NT2/D1 (cell line): ENCODE data around the gene LIFR.

ENCODE experiments used
- DNase-seq: peaks from one replicate; pipeline ENCODE4 v3.0.0-alpha.2; 2011; ENCODE audit warnings: low read depth, low spot score
- H3K27me3 ChIP-seq: 2 replicates; pipeline ENCODE4 v1.6.0; 2011; ENCODE audit warnings: mild to moderate bottlenecking; ENCODE audit not compliant: insufficient read length, insufficient read depth
- H3K36me3 ChIP-seq: 2 replicates; pipeline ENCODE4 v1.6.1; 2011; ENCODE audit warnings: mild to moderate bottlenecking, low read length, mixed read lengths; ENCODE audit not compliant: insufficient read depth, insufficient read length
- H3K4me1 ChIP-seq: 2 replicates; pipeline ENCODE4 v1.5.1; 2011; ENCODE audit not compliant: insufficient read depth, insufficient read length
- H3K4me3 ChIP-seq: 2 replicates; pipeline ENCODE4 v1.5.1; 2011; ENCODE audit warnings: low read depth; ENCODE audit not compliant: insufficient read length
- H3K9ac ChIP-seq: 2 replicates; pipeline ENCODE4 v1.6.0; 2011; ENCODE audit warnings: low read depth; ENCODE audit not compliant: insufficient read length
- H3K9me3 ChIP-seq: 2 replicates; pipeline ENCODE4 v1.5.1; 2011; ENCODE audit warnings: mild to moderate bottlenecking, low read length; ENCODE audit not compliant: insufficient read depth
- SUZ12 ChIP-seq: IDR thresholded peaks from 2 replicates; pipeline ENCODE4 v1.6.1; 2011; ENCODE audit not compliant: insufficient read length, insufficient read depth; ENCODE audit errors: extremely low read depth
- YY1 ChIP-seq: IDR thresholded peaks from 2 replicates; pipeline ENCODE4 v1.6.1; 2011; ENCODE audit not compliant: insufficient read length, insufficient read depth
- ZNF274 ChIP-seq: IDR thresholded peaks from 2 replicates; pipeline ENCODE4 v1.6.1; 2011; ENCODE audit warnings: mild to moderate bottlenecking, low read depth, low read length

Gene LIFR

DNA sequence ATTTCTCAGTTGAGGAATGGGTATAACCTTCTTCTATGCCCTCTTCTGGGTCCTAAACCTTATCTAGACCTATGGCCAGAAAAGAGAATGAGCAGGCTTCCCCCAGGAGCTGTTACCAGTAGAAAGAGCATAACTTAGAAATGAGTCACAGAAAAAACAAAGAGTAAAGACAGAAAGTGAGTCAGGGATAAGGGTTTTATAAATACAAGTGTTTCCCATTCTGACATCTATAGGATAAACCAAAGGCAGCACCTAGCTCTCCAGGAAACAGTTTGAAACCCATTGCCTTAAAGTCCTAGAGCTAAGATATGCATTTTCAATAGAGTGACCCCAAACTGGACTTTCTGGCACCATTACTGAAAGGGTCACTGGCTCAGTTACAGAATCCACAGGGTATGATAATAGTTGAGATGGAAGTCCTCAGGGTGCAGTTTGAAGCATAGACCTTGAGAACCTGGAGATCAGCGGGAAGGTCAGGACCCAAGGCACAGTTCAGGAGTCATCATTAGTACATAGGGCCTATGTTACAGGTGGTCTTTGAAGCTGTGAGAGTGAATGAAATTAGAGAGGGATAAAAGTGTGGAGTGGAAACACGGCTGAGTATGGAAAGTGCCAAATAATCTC, 42.7 kb upstream of the LIFR start:
- Histone ChIP-seq H3K4me3 (no peak overlapping the region), H3K9ac (no peak overlapping the region), H3K36me3 (no peaks in the 10 kb centered on the region), H3K27me3 (no peaks in the 10 kb centered on the region), H3K4me1 (peaks cover 4% of the 10 kb centered on the region), H3K9me3 (peaks cover 19% of the 10 kb centered on the region)
- no peak for DNase-seq
- TF ChIP-seq SUZ12 (no peak), YY1 (no peak), ZNF274 (no peak)

DNA sequence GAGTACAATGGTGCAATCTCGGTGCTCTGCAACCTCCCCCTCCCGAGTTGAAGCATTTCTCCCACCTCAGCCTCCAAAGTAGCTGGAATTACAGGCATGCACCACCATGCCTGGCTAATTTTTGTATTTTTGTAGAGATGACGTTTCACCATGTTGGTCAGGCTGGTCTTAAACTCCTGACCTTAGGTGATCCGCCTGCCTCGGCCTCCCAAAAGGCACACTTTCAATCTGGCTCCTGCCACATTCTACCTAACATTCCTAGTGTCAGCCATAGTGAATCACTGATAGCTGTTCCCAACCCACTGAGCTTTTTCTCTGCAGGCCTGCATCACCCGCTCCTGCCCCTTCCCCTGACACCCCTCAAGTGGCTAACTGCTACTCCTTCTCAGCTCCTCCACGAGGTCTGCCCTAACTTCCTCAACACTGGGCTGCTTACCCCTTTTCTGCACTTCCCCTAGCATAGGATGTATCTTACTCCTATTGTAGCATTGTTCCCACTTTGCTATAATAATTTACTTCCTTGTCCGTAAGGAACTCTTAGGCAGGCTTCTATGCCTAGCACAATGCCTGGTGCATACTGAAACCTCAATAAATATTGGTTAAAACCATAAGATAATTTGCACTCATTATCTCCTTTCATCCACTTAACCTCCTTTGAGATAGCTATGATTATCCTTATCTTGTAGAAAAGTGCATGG, 42.0 kb upstream of the LIFR start:
- no peaks in the 10 kb centered on the region for H3K27me3 ChIP-seq
- no peaks in the 10 kb centered on the region for H3K36me3 ChIP-seq
- no peak for TF ChIP-seq ZNF274
- TF ChIP-seq YY1 = no peak
- no peak for TF ChIP-seq SUZ12
- peaks cover 4% of the 10 kb centered on the region for H3K4me1 ChIP-seq
- H3K9me3 ChIP-seq = peaks cover 19% of the 10 kb centered on the region
- DNase-seq = no peak
- no peak overlapping the region for H3K9ac ChIP-seq
- H3K4me3 ChIP-seq = no peak overlapping the region

DNA sequence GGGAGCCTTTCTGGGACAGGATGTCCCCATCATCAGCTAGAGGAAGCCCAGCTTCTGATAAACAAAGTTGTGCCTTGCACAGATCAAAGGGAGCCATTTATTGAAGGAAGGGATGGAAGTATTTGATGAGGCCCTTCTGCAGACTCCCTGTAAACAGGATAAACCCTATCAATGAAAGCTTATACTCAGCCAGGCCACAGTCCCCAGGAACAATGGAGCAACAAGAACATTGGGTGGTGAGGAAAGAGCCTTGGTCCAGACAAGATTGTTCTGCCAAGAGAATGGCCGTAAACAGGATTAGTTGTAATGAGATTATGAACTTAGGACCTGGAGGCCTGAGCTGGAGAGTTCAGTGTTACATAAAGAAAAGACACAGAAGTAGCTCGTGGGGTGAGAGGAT, 40.5 kb upstream of the LIFR start:
- Histone ChIP-seq H3K9me3 (peaks cover 19% of the 10 kb centered on the region), H3K4me1 (peaks cover 4% of the 10 kb centered on the region), H3K9ac (no peak overlapping the region), H3K36me3 (no peaks in the 10 kb centered on the region), H3K27me3 (no peaks in the 10 kb centered on the region), H3K4me3 (no peak overlapping the region)
- no peak for TF ChIP-seq SUZ12
- DNase-seq = no peak

DNA sequence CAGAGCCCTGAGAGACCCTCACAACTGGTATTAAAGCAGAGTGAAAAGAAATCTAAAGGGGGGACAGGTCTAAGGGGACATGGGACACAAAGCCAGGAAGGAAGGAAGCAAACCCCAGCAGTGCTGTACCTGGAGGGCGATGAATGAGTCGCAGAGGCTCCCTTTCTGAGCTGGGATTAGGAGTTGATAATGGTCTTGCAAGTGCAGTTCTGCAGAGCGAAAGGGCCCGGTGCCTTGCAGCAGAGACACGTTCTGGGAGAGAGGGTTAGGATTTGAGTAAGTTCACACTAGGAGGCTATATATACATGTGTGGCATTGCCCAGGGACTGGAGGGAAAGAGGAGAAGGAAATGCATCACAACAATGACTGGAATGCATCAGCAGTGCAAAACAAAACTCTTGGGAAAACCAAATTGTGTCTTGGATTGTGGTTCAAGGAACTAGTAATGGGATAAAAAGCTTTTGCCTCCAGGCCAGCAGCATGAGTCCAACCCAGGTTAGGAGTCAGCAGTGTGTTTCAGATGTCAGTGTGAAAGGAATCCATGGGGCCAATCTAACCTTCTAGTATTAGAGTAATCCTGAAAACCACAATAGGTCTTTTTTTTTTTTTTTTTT, 38.8 kb upstream of the LIFR start:
- H3K27me3 ChIP-seq = no peaks in the 10 kb centered on the region
- peak overlapping the region; percentile 36 for H3K4me3 ChIP-seq
- H3K36me3 ChIP-seq = no peaks in the 10 kb centered on the region
- H3K4me1 ChIP-seq = peaks cover 4% of the 10 kb centered on the region
- peak; percentile 39 for DNase-seq
- peaks cover 8% of the 10 kb centered on the region for H3K9me3 ChIP-seq
- TF ChIP-seq ZNF274 = no peak
- no peak for TF ChIP-seq YY1
- TF ChIP-seq SUZ12 = no peak
- H3K9ac ChIP-seq = peak overlapping the region; percentile 56

DNA sequence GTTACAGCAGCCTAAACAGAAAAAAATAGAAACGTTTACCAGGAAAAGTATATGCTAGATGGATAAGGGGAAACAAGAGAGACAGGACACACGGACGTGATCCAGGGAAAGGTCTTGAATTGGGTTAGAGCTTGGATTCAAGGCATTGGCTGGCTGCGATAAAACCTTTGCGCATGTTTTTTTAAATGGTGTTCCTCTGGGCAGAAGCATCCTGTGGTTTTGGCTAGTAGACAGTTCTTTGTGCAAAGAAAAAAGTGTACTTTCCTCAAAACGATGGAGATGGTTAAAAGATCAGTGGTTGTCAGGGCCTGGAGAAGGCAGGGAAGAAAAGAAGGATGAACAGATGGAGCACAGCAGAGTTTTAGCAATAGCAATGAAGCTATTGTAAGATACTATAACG, 37.5 kb upstream of the LIFR start:
- DNase-seq = no peak
- TF ChIP-seq SUZ12 (no peak), ZNF274 (no peak), YY1 (no peak)
- Histone ChIP-seq H3K27me3 (no peaks in the 10 kb centered on the region), H3K9me3 (peaks cover 6% of the 10 kb centered on the region; the same call in 1 of the 2 replicates), H3K4me1 (peaks cover 4% of the 10 kb centered on the region), H3K36me3 (no peaks in the 10 kb centered on the region), H3K4me3 (no peak overlapping the region), H3K9ac (no peak overlapping the region)

DNA sequence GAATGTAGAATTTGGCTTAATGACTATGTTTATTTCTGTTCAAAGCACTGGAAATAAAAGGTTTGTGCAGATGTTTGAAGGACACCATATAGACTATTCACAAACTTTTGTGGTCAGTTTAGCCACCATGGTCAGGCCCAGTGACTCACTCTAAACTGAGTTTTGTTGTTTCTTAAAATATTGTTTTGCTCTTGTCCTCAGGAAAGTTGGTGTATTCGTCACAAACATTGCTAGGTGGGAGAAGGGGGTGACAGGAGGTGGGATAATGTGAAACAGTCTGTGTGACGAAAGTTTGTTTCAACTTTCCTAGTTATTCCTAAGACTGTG, 35.0 kb upstream of the LIFR start:
- Histone ChIP-seq H3K9ac (no peak overlapping the region), H3K9me3 (peaks cover 6% of the 10 kb centered on the region; the same call in 1 of the 2 replicates), H3K4me1 (peaks cover 4% of the 10 kb centered on the region), H3K36me3 (no peaks in the 10 kb centered on the region), H3K4me3 (no peak overlapping the region), H3K27me3 (no peaks in the 10 kb centered on the region)
- no peak for DNase-seq
- TF ChIP-seq ZNF274 (no peak), SUZ12 (no peak), YY1 (no peak)

DNA sequence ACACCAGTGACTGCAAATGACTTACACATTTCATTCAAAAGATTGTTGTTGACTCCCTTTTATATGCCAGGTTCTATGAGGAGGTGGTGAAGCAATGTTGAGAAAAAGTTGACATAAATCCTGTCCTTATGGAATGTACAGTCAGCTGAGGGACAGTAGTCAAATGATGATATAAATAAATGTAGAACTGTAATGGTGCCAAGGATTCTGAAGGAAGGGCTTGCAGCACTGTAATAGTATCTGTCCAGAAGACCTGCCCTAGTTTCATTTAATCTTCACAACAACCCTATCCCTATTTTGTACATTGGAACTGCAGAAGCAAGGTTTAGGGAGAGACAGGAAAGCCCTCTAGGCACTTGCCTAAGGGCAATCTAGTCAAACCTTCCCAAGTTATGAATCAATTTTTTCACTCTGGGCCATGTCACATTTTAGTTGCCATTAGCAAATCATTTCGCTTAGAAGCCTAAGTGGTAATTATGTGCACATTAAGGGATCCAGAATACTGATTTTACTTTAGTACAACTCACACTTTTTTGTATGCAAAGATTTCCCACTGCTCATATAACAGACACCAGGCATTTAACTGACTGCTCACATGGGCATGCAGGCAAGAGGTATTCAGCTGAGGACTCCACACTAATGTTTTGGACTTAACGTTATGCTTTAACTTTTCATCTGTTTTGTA, 34.5 kb upstream of the LIFR start:
- no peak for DNase-seq
- no peak for TF ChIP-seq SUZ12
- TF ChIP-seq YY1 = no peak
- TF ChIP-seq ZNF274 = no peak
- H3K9ac ChIP-seq = no peak overlapping the region

More for the DNA sequence above, 34.5 kb upstream of the LIFR start:
- H3K4me3 ChIP-seq = no peak overlapping the region
- H3K36me3 ChIP-seq = no peaks in the 10 kb centered on the region
- H3K4me1 ChIP-seq = peaks cover 4% of the 10 kb centered on the region
- peaks cover 1% of the 10 kb centered on the region; the same call in 1 of the 2 replicates for H3K9me3 ChIP-seq
- H3K27me3 ChIP-seq = no peaks in the 10 kb centered on the region
